Naive thymus-derived CD4-positive, alpha-beta T cell (primary cell): ENCODE results near the gene DACH1. TPM values are rescaled to one million over a fixed set of nuclear protein-coding genes. Genes with fewer than 3 reads are reported as not detected.

ENCODE experiments used
- ATAC-seq: fragments of 150-1000 bp; cut with Tn5 transposase; 2 replicates; pipeline ENCODE4 v1.10.0; 2021; ENCODE audit warnings: mild to moderate bottlenecking, moderate library complexity
- CTCF ChIA-PET: fragments of 350-600 bp; sonication (Branson Sonifier 250); formaldehyde crosslinking; loops from one replicate; lab custom pipeline; 2021; ENCODE audit warnings: antibody characterized with exemption; lab: Charles Lee
- POLR2A ChIA-PET: fragments of 350-600 bp; sonication (Branson Sonifier 250); formaldehyde crosslinking; loops from one replicate; lab custom pipeline; 2021; ENCODE audit warnings: antibody characterized with exemption, inconsistent platforms; lab: Charles Lee
- DNase-seq, 9 donors: peaks; one replicate each; pipeline versions ENCODE4 v3.0.0 to v3.0.0-alpha.2; 2020 to 2022; ENCODE audit warnings: mixed read lengths in 1 of 9
- H3K27ac ChIP-seq: one replicate; pipeline ENCODE4 v1.7.0; 2013; ENCODE audit warnings: mild to moderate bottlenecking, low read depth, low read length, moderate library complexity
- H3K27me3 ChIP-seq, 2 donors: one replicate each; pipeline ENCODE4 v1.7.0; 2013; ENCODE audit warnings: low read length in 2 of 2, mild to moderate bottlenecking in 2 of 2, moderate library complexity in 2 of 2; ENCODE audit not compliant: control insufficient read depth in 2 of 2, insufficient read depth in 2 of 2
- H3K36me3 ChIP-seq, 3 experiments: 1 replicate in 2 of 3; 2 replicates in 1 of 3; pipeline ENCODE4 v1.7.0; 2013; ENCODE audit warnings: low read length in 3 of 3, mild to moderate bottlenecking in 3 of 3, moderate library complexity in 1 of 3; ENCODE audit not compliant: insufficient read depth in 3 of 3, control insufficient read depth in 2 of 3
- H3K4me1 ChIP-seq, 2 donors: one replicate each; pipeline ENCODE4 v1.7.0; 2013; ENCODE audit warnings: low read length in 2 of 2, mild to moderate bottlenecking in 2 of 2, moderate library complexity in 1 of 2; ENCODE audit not compliant: control insufficient read depth in 2 of 2, insufficient read depth in 2 of 2
- H3K4me3 ChIP-seq: 2 replicates; pipeline ENCODE4 v1.7.0; 2013; ENCODE audit warnings: mild to moderate bottlenecking, low read length
- H3K9me3 ChIP-seq, 3 experiments: 1 replicate in 2 of 3; 2 replicates in 1 of 3; pipeline ENCODE4 v1.7.0; 2013; ENCODE audit warnings: low read length in 3 of 3; ENCODE audit not compliant: control insufficient read depth in 2 of 3
- H3K27ac Mint-ChIP-seq, 9 donors: one replicate each; pipeline ENCODE4 v1.8.0; 2020 to 2022; ENCODE audit warnings: mixed read lengths in 9 of 9, mild to moderate bottlenecking in 8 of 9, moderate library complexity in 5 of 9, inconsistent platforms in 2 of 9
- H3K27me3 Mint-ChIP-seq, 5 donors: one replicate each; pipeline ENCODE4 v1.8.0; 2021 to 2022; ENCODE audit warnings: mixed read lengths in 5 of 5, mild to moderate bottlenecking in 1 of 5
- H3K36me3 Mint-ChIP-seq, 5 donors: one replicate each; pipeline ENCODE4 v1.8.0; 2020 to 2022; ENCODE audit warnings: mixed read lengths in 5 of 5, mild to moderate bottlenecking in 3 of 5, inconsistent platforms in 1 of 5
- H3K4me1 Mint-ChIP-seq, 7 donors: one replicate each; pipeline ENCODE4 v1.8.0; 2020 to 2022; ENCODE audit warnings: mixed read lengths in 7 of 7, mild to moderate bottlenecking in 3 of 7, inconsistent platforms in 1 of 7
- H3K4me3 Mint-ChIP-seq, 10 donors: one replicate each; pipeline ENCODE4 v1.8.0; 2020 to 2022; ENCODE audit warnings: mild to moderate bottlenecking in 10 of 10, mixed read lengths in 10 of 10, moderate library complexity in 6 of 10, inconsistent platforms in 2 of 10
- H3K9me3 Mint-ChIP-seq, 11 donors: one replicate each; pipeline ENCODE4 v1.8.0; 2020 to 2022; ENCODE audit warnings: mixed read lengths in 11 of 11, mild to moderate bottlenecking in 4 of 11, inconsistent platforms in 1 of 11, moderate library complexity in 1 of 11
- intact Hi-C, 2 donors: fragments of 100-400 bp; cut with micrococcal nuclease; formaldehyde crosslinking; loops; one replicate each; pipeline ENCODE4 v1.15.1; 2023
- polyA plus RNA-seq, 2 donors: library from polyadenylated mRNA; unstranded; fragments of 300-500 nt; fragmentation: Illumina TruSeq; gene quantifications; one replicate each; pipeline ENCODE4 v1.2.3, GENCODE V29; 2021
- total RNA-seq, 6 experiments: library from RNA in 5 of 6; stranded (reverse) in 5 of 6; gene quantifications; 1 replicate in 5 of 6; 2 replicates in 1 of 6; pipeline ENCODE4 v1.2.3 and lab custom pipeline; 2021 to 2026

The DACH1 gene
- total and polyA plus RNA-seq, 7 experiments from 2014 or later = 0.20 to 1.7 (median 0.57) TPM; not detected in 1

DNA sequence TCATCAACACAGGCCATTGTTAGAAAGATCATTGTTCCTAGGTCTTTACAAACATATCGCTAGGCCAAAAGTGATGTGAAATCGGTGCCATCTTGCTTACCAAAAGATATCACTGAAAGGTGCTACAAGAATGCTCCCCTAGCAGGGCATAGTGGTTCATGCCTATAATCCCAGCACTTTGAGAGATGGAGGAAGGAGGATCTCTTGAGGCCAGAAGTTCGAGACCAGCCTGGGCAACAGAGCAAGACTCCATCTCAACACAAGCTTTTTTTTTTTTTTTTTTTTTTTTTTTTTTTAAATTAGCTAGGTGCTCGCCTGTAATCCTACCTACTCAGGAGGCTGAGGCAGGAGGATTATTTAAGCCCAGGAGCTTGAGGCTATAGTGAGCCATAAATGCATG, 92.1 kb downstream of the DACH1 start:
- Histone ChIP-seq H3K27ac (no peak overlapping the region), H3K9me3 (no peaks in the 10 kb centered on the region), H3K36me3 (no peaks in the 10 kb centered on the region), H3K4me3 (no peak overlapping the region), H3K4me1 (no peaks in the 10 kb centered on the region), H3K27me3 (no peaks in the 10 kb centered on the region)
- no peak overlapping the region for H3K4me3 Mint-ChIP-seq
- H3K9me3 Mint-ChIP-seq = no peaks in the 10 kb centered on the region
- intact Hi-C loops = no loop called here
- H3K36me3 Mint-ChIP-seq = no peaks in the 10 kb centered on the region
- ChIA-PET POLR2A (no interaction called here), CTCF (no interaction called here)
- H3K27me3 Mint-ChIP-seq = no peaks in the 10 kb centered on the region
- no peak overlapping the region for H3K27ac Mint-ChIP-seq
- DNase-seq (no peak), ATAC-seq (no peak)
- H3K4me1 Mint-ChIP-seq = no peaks in the 10 kb centered on the region

DNA sequence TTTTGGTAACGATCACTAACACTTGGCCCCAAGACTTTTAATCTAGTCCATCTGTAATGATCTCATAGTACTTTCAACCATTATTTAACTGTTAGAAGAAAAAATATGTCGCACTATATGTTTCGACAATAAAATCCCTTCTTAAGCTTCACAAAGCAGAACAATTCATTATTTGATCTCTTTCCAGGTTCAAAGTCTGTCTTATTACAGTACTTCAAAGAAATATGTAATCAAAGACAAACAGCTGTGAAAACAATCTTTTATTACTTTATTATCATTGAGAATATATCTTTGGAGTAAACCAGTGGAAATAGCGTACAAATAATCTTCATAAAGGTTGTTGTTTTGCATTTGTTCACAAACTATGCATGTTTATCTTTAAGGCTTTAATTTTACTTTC, 93.5 kb downstream of the DACH1 start:
- H3K36me3 Mint-ChIP-seq = no peaks in the 10 kb centered on the region

DNA sequence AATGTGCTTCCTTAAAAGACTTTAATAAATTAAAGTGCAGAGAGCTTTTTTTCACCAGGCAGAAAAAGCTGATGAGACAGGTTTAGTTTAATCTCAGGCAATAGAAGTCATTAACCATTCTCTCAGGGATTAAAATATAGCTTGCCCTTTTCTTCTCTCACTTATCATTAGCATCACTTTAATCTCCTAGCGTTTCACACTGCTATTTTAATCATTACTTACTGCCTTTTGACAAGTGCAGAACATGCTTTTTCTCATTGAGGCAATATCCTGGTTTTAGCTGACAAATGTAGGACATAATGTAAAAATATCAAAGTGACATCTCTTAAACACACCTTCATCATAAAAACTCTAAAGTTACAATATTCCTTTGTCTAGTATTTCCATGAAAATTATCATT, 94.6 kb downstream of the DACH1 start:
- Mint-ChIP-seq H3K36me3 (no peaks in the 10 kb centered on the region), H3K4me3 (no peak overlapping the region), H3K27ac (no peak overlapping the region), H3K9me3 (no peaks in the 10 kb centered on the region), H3K4me1 (no peaks in the 10 kb centered on the region), H3K27me3 (no peaks in the 10 kb centered on the region)
- CTCF ChIA-PET = no interaction called here
- ATAC-seq = no peak
- Histone ChIP-seq H3K9me3 (no peaks in the 10 kb centered on the region), H3K27me3 (no peaks in the 10 kb centered on the region), H3K27ac (no peak overlapping the region), H3K4me3 (no peak overlapping the region), H3K36me3 (no peaks in the 10 kb centered on the region), H3K4me1 (no peaks in the 10 kb centered on the region)
- POLR2A ChIA-PET = no interaction called here
- intact Hi-C loops = no loop called here
- no peak for DNase-seq

More for the DNA sequence above, 93.5 kb downstream of the DACH1 start:
- Histone ChIP-seq H3K27ac (no peak overlapping the region), H3K9me3 (no peaks in the 10 kb centered on the region), H3K4me3 (no peak overlapping the region), H3K36me3 (no peaks in the 10 kb centered on the region), H3K27me3 (no peaks in the 10 kb centered on the region), H3K4me1 (no peaks in the 10 kb centered on the region)
- ChIA-PET POLR2A (no interaction called here), CTCF (no interaction called here)
- DNase-seq (no peak), ATAC-seq (no peak)
- Mint-ChIP-seq H3K27ac (no peak overlapping the region), H3K4me1 (no peaks in the 10 kb centered on the region), H3K4me3 (no peak overlapping the region), H3K9me3 (no peaks in the 10 kb centered on the region), H3K27me3 (no peaks in the 10 kb centered on the region)
- intact Hi-C loops = no loop called here

DNA sequence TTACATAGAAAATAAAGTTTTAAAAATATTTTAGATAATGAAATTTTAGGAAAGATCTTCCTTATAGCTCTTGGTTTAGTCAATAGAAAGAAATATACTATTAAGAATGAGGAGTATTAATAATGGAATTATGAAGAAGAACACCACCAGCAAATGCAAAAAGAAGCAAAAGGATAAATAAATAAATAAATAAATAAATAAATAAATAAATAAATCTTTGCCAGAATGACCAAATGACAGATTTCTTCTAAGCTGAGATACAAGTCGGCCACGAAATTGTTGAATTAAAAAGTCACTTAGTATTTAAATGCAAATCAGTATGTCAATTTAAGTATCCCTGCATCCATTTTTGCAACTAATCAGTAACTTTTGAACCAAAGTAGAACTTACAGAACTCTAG, 95.9 kb downstream of the DACH1 start:
- Mint-ChIP-seq H3K27me3 (no peaks in the 10 kb centered on the region), H3K9me3 (peaks cover 0 to 2% (median 0%) of the 10 kb centered on the region in 11 donors), H3K36me3 (no peaks in the 10 kb centered on the region), H3K4me1 (no peaks in the 10 kb centered on the region), H3K4me3 (no peak overlapping the region), H3K27ac (no peak overlapping the region)
- POLR2A ChIA-PET = no interaction called here
- DNase-seq (no peak), ATAC-seq (no peak)
- H3K9me3 ChIP-seq = no peaks in the 10 kb centered on the region
- intact Hi-C loops = no loop called here
- H3K27me3 ChIP-seq = no peaks in the 10 kb centered on the region
- H3K36me3 ChIP-seq = no peaks in the 10 kb centered on the region
- CTCF ChIA-PET = no interaction called here
- H3K27ac ChIP-seq = no peak overlapping the region
- H3K4me3 ChIP-seq = no peak overlapping the region
- no peaks in the 10 kb centered on the region for H3K4me1 ChIP-seq

DNA sequence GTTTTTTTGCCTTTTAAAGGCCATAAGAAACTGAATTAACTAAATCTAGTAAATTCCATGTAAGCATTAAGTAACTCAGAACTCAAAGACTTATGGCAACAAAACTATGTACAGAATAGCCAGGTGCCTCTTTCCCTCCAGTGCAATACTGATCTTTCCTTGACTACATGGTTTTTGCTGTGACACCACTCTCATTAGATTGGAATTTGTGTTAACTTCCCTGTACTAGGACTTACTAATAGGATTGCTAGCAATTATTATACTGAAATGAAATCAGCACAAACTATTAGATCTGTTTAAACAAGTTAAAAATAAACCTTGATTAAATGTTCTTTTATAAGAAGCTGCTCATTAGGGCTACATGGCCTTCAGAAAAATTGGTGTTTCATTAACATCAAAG, 96.3 kb downstream of the DACH1 start:
- ChIA-PET CTCF (no interaction called here), POLR2A (no interaction called here)
- no peak overlapping the region for H3K27ac ChIP-seq
- no peaks in the 10 kb centered on the region for H3K4me1 Mint-ChIP-seq
- peaks cover 0 to 5% (median 0%) of the 10 kb centered on the region in 11 donors for H3K9me3 Mint-ChIP-seq
- DNase-seq (no peak), ATAC-seq (no peak)
- no peaks in the 10 kb centered on the region for H3K27me3 Mint-ChIP-seq
- H3K4me1 ChIP-seq = no peaks in the 10 kb centered on the region
- no peaks in the 10 kb centered on the region for H3K36me3 ChIP-seq
- H3K4me3 Mint-ChIP-seq = no peak overlapping the region
- no peaks in the 10 kb centered on the region for H3K36me3 Mint-ChIP-seq
- no peaks in the 10 kb centered on the region for H3K9me3 ChIP-seq
- intact Hi-C loops = no loop called here
- no peak overlapping the region for H3K27ac Mint-ChIP-seq
- no peaks in the 10 kb centered on the region for H3K27me3 ChIP-seq
- no peak overlapping the region for H3K4me3 ChIP-seq

DNA sequence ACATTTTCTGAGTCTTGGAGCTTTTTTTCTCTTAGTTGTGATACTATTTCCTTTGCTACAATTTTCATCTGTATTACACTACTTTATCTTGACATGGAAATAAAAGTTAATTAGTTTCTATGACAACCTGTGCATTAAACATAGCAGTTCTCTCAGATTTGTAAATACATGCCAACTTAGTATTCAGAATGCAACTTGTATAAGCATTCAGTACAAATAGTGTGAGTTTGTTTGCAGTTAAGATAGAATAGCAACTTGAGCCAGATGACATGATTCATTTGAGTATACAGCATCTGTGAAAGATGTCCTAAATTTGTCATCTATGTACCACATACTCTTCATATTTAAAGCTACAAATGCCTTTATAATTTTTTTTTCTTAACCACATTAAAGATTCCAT, 98.1 kb downstream of the DACH1 start:
- H3K4me1 Mint-ChIP-seq = no peaks in the 10 kb centered on the region
- H3K27me3 Mint-ChIP-seq = no peaks in the 10 kb centered on the region
- no peaks in the 10 kb centered on the region for H3K27me3 ChIP-seq
- H3K4me1 ChIP-seq = no peaks in the 10 kb centered on the region
- ChIA-PET CTCF (no interaction called here), POLR2A (no interaction called here)
- H3K9me3 ChIP-seq = no peaks in the 10 kb centered on the region
- intact Hi-C loops = no loop called here
- peaks cover 0 to 5% (median 0%) of the 10 kb centered on the region in 11 donors for H3K9me3 Mint-ChIP-seq
- ATAC-seq (no peak), DNase-seq (no peak)
- no peaks in the 10 kb centered on the region for H3K36me3 ChIP-seq
- no peak overlapping the region for H3K4me3 ChIP-seq
- no peaks in the 10 kb centered on the region for H3K36me3 Mint-ChIP-seq
- H3K27ac Mint-ChIP-seq = no peak overlapping the region
- H3K27ac ChIP-seq = no peak overlapping the region
- no peak overlapping the region for H3K4me3 Mint-ChIP-seq

DNA sequence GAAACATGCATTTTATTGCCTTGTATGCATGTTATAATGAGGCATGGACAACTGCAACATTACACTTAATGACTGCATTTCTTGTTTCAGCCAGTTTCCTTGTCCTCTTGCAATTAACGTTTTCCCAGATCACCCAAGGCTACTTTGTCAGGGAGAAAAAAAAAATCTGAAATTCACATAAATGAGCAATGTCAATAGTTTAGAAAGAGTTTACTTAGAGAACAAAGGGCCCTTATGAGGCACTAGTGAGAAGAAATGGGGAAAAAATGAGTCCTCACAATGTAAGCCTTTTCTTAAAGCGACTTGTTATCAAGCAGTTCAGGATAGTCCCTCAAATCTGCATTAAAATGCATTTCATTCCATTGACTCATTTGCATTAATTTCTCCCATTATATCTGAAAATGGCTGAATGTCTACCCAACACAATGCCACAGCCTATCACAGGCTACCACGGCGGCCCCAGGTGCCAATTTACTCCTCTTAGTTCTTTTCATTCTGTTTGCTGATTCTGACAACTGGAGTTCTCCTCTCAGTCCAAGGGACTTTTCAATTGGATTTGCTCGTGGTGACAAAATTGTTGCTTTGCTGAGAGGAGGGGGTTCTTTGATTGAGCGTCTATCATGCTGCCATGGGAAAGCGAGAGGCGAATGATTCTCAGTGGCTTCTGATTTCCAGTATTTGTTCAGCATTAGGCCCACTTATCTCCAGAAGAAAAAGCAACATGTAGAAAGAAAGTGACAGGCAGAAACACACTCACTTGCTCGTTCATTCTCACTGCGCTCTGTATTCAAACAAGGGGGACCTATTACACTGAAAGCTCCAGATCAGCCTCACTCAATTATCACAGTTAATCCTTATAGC, 107.1 kb downstream of the DACH1 start:
- Mint-ChIP-seq H3K4me1 (no peaks in the 10 kb centered on the region), H3K27ac (no peak overlapping the region), H3K9me3 (peaks cover 0 to 5% (median 0%) of the 10 kb centered on the region in 11 donors), H3K4me3 (no peak overlapping the region), H3K27me3 (no peaks in the 10 kb centered on the region), H3K36me3 (no peaks in the 10 kb centered on the region)
- no peak overlapping the region for H3K4me3 ChIP-seq
- ChIA-PET POLR2A (no interaction called here), CTCF (no interaction called here)
- H3K36me3 ChIP-seq = no peaks in the 10 kb centered on the region
- H3K9me3 ChIP-seq = no peaks in the 10 kb centered on the region
- H3K4me1 ChIP-seq = no peaks in the 10 kb centered on the region
- ATAC-seq (no peak), DNase-seq (no peak)
- H3K27ac ChIP-seq = no peak overlapping the region
- H3K27me3 ChIP-seq = no peaks in the 10 kb centered on the region
- intact Hi-C loops = no loop called here
